ENCODE results near the gene CLASP1.

GRCh38 chr2:121471532-121472469, 177.5 kb downstream of the CLASP1 start:
- no peak for TF ChIP-seq CTCF (IDR thresholded peaks at IDR 0.05)
- TF ChIP-seq POLR2A (IDR thresholded peaks at IDR 0.05), result no peak
